IPS DF 6.9 (cell line): ENCODE data around the gene MYO1D.

Experiments
- DNase-seq: peaks from one replicate; pipeline ENCODE4 v3.0.0-alpha.2; 2013; ENCODE audit warnings: low read depth, low spot score
- H3K27ac ChIP-seq: one replicate; pipeline ENCODE4 v1.5.1; 2013; ENCODE audit warnings: low read length, control low read depth
- H3K27me3 ChIP-seq: 2 replicates; pipeline ENCODE4 v1.6.1; 2013; ENCODE audit warnings: mild to moderate bottlenecking, low read length; ENCODE audit not compliant: control insufficient read depth, insufficient read depth
- H3K36me3 ChIP-seq: 2 replicates; pipeline ENCODE4 v1.6.1; 2013; ENCODE audit warnings: low read length; ENCODE audit not compliant: control insufficient read depth, insufficient read depth
- H3K4me1 ChIP-seq: 2 replicates; pipeline ENCODE4 v1.6.1; 2013; ENCODE audit warnings: low read length; ENCODE audit not compliant: control insufficient read depth, insufficient read depth
- H3K4me3 ChIP-seq: 2 replicates; pipeline ENCODE4 v1.5.1; 2013; ENCODE audit warnings: mild to moderate bottlenecking, low read length
- H3K9me3 ChIP-seq: 2 replicates; pipeline ENCODE4 v1.6.1; 2013; ENCODE audit warnings: low read length, inconsistent platforms; ENCODE audit not compliant: control insufficient read depth, insufficient read depth
- WGBS: extraction: QIAGEN DNeasy Blood & Tissue Kit; methylation state at CpG from one replicate; pipeline ENCODE4 v1.1.7; 2013; ENCODE audit warnings: mixed read lengths, missing lambda C conversion rate; ENCODE audit not compliant: insufficient read length, insufficient coverage; 5-methylcytosine and 5-hydroxymethylcytosine counted together

The MYO1D gene

GRCh38 chr17:32805029-32805976 lies 71.6 kb downstream of the MYO1D start:
- Histone ChIP-seq H3K4me3 (no peak overlapping the region), H3K36me3 (no peaks in the 10 kb centered on the region), H3K4me1 (no peaks in the 10 kb centered on the region), H3K27me3 (no peaks in the 10 kb centered on the region), H3K9me3 (no peaks in the 10 kb centered on the region), H3K27ac (no peak overlapping the region)
- DNase-seq = no peak
- WGBS = no CpG with 5 or more reads among the region's 5 CpGs

GRCh38 chr17:32803544-32803943 lies 73.4 kb downstream of the MYO1D start:
- Histone ChIP-seq H3K4me3 (no peak overlapping the region), H3K27ac (no peak overlapping the region), H3K4me1 (no peaks in the 10 kb centered on the region), H3K36me3 (no peaks in the 10 kb centered on the region), H3K9me3 (no peaks in the 10 kb centered on the region), H3K27me3 (no peaks in the 10 kb centered on the region)
- no peak for DNase-seq
- WGBS = no CpG with 5 or more reads among the region's 2 CpGs

GRCh38 chr17:32802306-32802705 lies 74.6 kb downstream of the MYO1D start:
- no peak overlapping the region for H3K27ac ChIP-seq
- no peaks in the 10 kb centered on the region for H3K27me3 ChIP-seq
- H3K4me3 ChIP-seq = no peak overlapping the region
- H3K36me3 ChIP-seq = no peaks in the 10 kb centered on the region
- H3K4me1 ChIP-seq = no peaks in the 10 kb centered on the region
- DNase-seq = no peak
- H3K9me3 ChIP-seq = no peaks in the 10 kb centered on the region

GRCh38 chr17:32801641-32802040 lies 75.3 kb downstream of the MYO1D start:
- H3K27me3 ChIP-seq = no peaks in the 10 kb centered on the region
- H3K36me3 ChIP-seq = no peaks in the 10 kb centered on the region
- DNase-seq = no peak
- H3K9me3 ChIP-seq = no peaks in the 10 kb centered on the region
- H3K27ac ChIP-seq = no peak overlapping the region
- H3K4me1 ChIP-seq = no peaks in the 10 kb centered on the region
- no CpG with 5 or more reads among the region's 2 CpGs for WGBS
- H3K4me3 ChIP-seq = no peak overlapping the region

GRCh38 chr17:32801193-32801592 lies 75.7 kb downstream of the MYO1D start:
- DNase-seq = no peak
- WGBS = no CpG with 5 or more reads among the region's 4 CpGs
- Histone ChIP-seq H3K9me3 (no peaks in the 10 kb centered on the region), H3K27ac (no peak overlapping the region), H3K27me3 (no peaks in the 10 kb centered on the region), H3K4me3 (no peak overlapping the region), H3K4me1 (no peaks in the 10 kb centered on the region), H3K36me3 (no peaks in the 10 kb centered on the region)

GRCh38 chr17:32798938-32799337 lies 78.0 kb downstream of the MYO1D start:
- no peaks in the 10 kb centered on the region for H3K4me1 ChIP-seq
- no peak overlapping the region for H3K27ac ChIP-seq
- DNase-seq = no peak
- no peaks in the 10 kb centered on the region for H3K9me3 ChIP-seq
- no peaks in the 10 kb centered on the region for H3K36me3 ChIP-seq
- no CpG with 5 or more reads among the region's 1 CpG for WGBS
- no peaks in the 10 kb centered on the region for H3K27me3 ChIP-seq
- H3K4me3 ChIP-seq = no peak overlapping the region

- no peak for DNase-seq
- H3K36me3 ChIP-seq = no peaks in the 10 kb centered on the region
- no CpG with 5 or more reads among the region's 11 CpGs for WGBS
- no peaks in the 10 kb centered on the region for H3K4me1 ChIP-seq
- H3K27me3 ChIP-seq = no peaks in the 10 kb centered on the region
- no peak overlapping the region for H3K27ac ChIP-seq
- no peak overlapping the region for H3K4me3 ChIP-seq
- H3K9me3 ChIP-seq = no peaks in the 10 kb centered on the region
Observed at GRCh38 chr17:32795339-32795979, 81.5 kb downstream of the MYO1D start.

- DNase-seq = no peak
- no peaks in the 10 kb centered on the region for H3K27me3 ChIP-seq
- no peaks in the 10 kb centered on the region for H3K9me3 ChIP-seq
- WGBS = no CpG with 5 or more reads among the region's 7 CpGs
- no peaks in the 10 kb centered on the region for H3K4me1 ChIP-seq
- H3K27ac ChIP-seq = no peak overlapping the region
- no peak overlapping the region for H3K4me3 ChIP-seq
- H3K36me3 ChIP-seq = no peaks in the 10 kb centered on the region
Observed at GRCh38 chr17:32794533-32795246, 82.2 kb downstream of the MYO1D start.

GRCh38 chr17:32793841-32794240 lies 83.1 kb downstream of the MYO1D start:
- Histone ChIP-seq H3K27me3 (no peaks in the 10 kb centered on the region), H3K4me1 (no peaks in the 10 kb centered on the region), H3K27ac (no peak overlapping the region), H3K36me3 (no peaks in the 10 kb centered on the region), H3K9me3 (no peaks in the 10 kb centered on the region), H3K4me3 (no peak overlapping the region)
- WGBS = no CpG with 5 or more reads among the region's 4 CpGs
- DNase-seq = no peak

GRCh38 chr17:32792207-32792606 lies 84.7 kb downstream of the MYO1D start:
- no peaks in the 10 kb centered on the region for H3K4me1 ChIP-seq
- DNase-seq = no peak
- WGBS = no CpG with 5 or more reads among the region's 1 CpG
- no peaks in the 10 kb centered on the region for H3K9me3 ChIP-seq
- no peak overlapping the region for H3K27ac ChIP-seq
- H3K4me3 ChIP-seq = no peak overlapping the region
- no peaks in the 10 kb centered on the region for H3K36me3 ChIP-seq
- H3K27me3 ChIP-seq = no peaks in the 10 kb centered on the region
